CD4-positive, alpha-beta T cell treated with Interleukin-2 at 100 ng/mL for 4 hours (primary cell): ENCODE results near the gene ZNF610.
"Not testable (repeated sequence)": the region's sequence is repeated elsewhere in the genome, so short reads cannot be mapped to it uniquely, and the experiment has no call there.

Experiments
- DNase-seq: peaks from one replicate; pipeline ENCODE4 v3.0.0-alpha.2; 2020; ENCODE audit warnings: low spot score

ZNF610 gene

GRCh38 chr19:52336117-52336790, at the start of gene ZNF610:
ZNF610 (plus strand) TSS chr19:52336243; CDS start chr19:52349173, 12,930 bp downstream.
- DNase-seq = peak; percentile 82

GRCh38 chr19:52286256-52286655, 49.8 kb upstream of the ZNF610 start:
- DNase-seq = no peak

DNA sequence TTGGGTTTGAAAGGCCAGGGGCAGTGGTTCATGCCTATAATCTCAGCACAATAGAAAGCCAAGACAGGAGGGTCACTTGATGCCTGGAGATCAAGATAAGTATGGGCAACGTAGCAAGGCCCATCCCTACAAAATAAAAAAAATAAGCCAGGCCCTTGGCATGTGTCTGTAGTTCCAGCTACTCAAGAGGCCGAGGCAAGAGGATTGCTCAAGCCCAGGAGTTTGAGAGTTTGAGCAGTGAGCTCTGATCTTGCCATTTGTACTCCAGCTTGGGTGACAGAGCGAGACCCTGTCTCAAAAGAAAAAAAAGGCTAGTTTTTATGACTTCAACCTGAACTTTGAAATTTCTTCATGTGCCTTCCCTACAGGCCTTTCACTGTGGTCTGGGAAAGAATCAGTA, 44.3 kb upstream of the ZNF610 start:
- DNase-seq = no peak

- DNase-seq = not testable (repeated sequence)
Measured at GRCh38 chr19:52292946-52293345, 43.1 kb upstream of the ZNF610 start.

DNA sequence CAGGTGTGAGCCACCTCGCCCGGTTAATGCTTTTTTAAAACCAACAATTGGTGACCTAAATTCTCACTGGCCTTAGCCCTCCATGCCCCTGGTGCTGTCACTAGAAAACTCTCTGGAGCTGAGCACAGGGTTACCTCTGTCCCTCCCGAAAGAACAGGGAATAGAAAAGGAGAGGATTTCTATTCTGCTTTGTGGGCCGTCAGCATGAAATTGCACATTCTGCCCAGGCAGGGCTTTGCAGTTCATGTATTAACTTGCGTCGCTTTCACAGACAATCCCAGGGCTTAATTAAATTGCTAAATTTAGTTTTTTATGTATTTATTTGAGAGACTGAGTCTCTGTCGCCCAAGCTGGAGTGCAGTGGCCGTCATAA, 39.7 kb upstream of the ZNF610 start:
- no peak for DNase-seq

DNA sequence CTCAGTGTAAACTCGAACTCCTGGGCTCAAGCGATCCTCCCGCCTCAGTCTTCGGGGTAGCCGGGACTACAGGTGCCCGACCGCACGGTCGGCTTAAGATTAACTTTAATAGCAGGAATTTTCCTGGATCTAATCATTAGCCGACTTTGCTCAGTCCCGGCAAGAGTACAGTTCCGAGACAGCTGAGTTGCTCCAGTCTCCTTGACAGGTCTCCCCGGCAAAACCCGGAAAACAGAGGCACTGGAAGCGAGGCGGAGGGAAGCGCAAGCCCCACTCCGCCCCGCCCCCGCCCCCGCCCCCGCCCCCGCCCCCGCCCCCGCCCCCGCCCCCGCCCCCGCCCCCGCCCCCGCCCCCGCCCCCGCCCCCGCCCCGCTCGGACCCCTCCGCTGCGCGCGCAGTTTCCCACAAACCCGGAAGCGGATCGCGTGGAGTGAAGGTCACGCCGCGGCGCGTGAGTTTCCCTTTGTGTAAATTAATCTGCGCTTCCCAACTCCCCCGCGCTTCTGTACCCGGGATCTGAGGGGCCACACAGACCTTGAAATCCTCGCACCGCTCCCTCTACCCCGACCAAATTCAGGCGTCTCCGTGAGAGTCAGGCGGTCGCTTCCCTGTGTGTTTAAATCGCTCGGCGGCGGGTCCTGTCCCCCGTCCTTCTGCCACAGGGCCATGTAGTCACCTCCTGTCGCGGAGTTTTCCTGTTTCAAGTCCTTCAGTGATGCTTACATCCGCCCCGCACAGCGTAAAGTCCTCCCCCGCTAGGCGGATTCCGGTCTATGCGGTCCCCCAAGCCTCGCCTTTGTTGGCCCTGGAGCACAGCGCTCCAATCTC, 39.1 kb upstream of the ZNF610 start, which contains the start of gene ZNF480:
Gene ZNF480, plus strand, starts transcription at position 397 of the 828 bp plus-strand sequence. CDS start 3,244 bp downstream, outside the sequence.
- peak; percentile 85 for DNase-seq

GRCh38 chr19:52297601-52298364, 38.3 kb upstream of the ZNF610 start:
- no peak for DNase-seq

DNA sequence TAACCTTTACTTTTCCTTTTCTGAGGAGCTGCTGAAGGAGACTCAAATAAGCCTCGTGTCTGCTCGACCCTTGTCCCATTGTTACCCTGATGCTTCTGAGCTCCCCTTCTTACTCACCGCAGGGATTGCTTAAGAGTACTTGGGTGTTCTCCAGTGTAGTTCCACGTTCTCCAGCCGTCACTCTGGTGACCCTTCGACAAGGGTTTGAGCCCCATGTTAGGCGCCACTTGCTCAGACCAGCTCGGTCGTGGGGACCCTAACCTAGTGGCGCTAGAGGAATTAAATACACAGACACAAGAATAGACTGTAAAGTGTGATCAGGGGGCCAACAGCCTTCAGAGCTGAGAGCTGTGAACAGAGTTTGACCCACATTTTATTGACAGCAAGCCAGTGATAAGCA, 28.8 kb upstream of the ZNF610 start:
- peak; percentile 16 for DNase-seq

DNA sequence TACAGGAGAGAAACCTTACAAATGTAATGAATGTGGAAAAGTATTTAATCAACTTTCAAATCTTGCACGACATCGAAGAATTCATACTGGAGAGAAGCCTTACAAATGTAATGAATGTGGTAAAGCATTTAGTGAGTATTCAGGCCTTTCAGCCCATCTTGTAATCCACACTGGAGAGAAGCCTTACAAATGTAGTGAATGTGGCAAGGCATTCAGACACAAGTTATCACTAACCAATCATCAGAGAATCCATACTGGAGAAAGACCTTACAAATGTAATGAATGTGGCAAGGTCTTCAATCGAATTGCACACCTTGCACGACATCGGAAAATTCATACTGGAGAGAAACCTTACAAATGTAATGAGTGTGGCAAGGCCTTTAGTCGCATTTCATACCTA, 13.6 kb upstream of the ZNF610 start:
- no peak for DNase-seq

DNA sequence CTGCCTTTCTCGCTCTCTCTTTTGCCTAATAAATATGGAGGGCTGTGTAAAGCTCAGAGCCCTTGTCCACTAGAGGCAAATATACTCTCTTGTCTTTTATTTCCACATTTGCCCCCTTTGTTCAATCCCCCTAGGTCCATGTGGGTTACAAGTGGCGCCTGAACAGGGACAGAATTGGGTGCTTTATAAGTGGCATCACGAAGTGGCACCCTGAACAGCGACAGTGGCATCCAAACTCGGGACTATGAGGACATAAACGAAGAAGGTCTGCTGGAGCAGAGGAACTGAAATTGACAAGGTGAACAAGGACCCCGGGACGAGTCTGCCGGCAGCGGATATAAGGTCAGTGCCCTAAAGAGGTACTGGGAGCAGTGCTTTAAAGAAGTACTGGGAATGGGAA, 4.3 kb upstream of the ZNF610 start:
- no peak for DNase-seq

GRCh38 chr19:52335768-52336116, 301 bp upstream of the ZNF610 start:
- DNase-seq = no peak

DNA sequence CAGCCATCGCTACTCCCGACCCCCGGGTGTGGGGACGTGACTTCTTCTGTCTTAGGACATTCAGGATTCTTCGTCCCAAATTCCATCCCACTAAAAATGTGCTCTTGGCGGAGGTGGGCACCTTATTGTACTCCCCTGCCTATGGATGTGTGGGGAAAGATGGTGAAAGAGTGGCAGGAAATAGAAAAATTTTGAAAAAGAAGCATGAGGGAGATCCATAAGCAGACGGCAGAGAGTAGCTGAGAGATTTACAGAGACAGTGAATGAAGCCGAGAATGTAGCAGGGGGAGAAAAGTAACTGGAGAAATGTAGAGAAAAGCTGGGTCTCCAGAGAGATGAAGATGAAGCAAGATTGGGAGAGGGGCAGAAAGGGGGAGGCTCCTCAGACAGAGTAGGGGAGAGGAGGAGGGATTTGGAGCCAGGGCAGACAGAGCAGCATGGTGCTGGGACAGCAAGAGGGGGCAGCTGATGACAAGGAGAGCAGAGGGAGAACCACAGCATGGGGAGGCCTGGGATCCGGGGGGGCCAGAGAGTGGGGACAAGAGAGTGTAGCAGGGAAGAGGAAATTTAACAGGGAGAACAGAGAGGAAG, 843 bp downstream of the ZNF610 start:
- DNase-seq = no peak

- not testable (repeated sequence) for DNase-seq
Measured at GRCh38 chr19:52339022-52339421, 3.0 kb downstream of the ZNF610 start.

GRCh38 chr19:52343548-52343947, 7.5 kb downstream of the ZNF610 start:
- DNase-seq = peak; percentile 63

GRCh38 chr19:52345162-52345561, 9.1 kb downstream of the ZNF610 start:
- no peak for DNase-seq

DNA sequence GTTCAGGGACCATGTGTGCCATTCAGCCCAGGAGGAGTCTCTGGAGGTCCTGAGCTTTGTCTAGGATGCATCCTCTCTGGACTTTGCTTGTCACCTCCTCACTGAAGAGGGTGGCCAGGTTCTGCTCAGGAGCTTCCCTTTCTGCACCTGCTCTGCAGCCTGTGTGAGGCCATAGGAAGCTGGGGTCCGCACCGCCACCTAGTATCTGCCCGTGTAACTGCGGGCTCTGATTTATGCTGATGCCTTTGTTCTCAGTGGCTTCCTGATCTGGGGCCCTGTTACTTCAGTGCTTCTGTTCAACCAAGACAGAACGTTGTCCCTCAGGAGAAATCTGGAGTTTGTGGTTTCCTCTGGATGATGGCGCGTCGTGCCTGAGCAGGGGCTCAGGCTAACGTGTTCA, 15.5 kb downstream of the ZNF610 start:
- DNase-seq = no peak

GRCh38 chr19:52366414-52366824, 30.4 kb downstream of the ZNF610 start:
- DNase-seq = no peak

DNA sequence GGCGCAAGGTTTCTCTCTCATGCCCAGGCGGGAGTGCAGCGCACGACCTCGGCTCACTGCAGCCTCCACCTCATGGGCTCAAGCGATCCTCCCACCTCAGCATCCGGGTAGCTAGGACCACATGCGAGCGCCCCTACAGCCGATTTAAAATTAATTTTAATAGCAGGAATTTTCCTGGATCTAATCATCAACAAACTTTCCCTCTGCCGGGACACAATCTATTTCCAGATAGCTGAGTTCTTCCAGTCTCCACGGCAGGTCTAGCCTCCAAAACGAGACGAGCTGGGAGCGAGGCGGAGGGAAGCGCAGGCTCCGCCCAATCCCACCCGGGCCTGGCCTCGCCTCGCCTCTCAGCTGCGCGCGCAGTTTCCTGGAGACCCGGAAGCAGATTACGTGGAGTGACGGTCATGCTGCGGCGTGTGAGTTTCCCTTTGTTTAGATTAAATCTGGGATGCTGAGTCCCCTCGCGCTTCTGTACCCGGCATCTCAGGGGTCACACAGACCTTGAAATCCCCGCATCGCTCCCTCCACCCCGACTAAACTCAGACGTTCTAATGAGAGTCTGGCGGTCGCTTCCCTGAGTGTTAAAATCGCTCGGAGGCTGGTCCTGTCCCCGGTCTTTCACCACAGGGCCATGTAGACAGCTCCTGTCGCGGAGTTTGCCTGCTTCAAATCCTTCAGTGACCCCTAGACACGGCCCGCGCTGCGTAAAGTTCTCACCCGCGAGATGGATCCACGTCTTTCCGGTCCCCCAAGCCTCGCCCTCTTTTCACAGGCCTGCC, 33.7 kb downstream of the ZNF610 start, which contains the start of gene ZNF880:
Gene ZNF880, plus strand, starts transcription at position 365 of the 782 bp plus-strand sequence. Its CDS starts 43 bp downstream, at position 408.
- peak; percentile 88 for DNase-seq

DNA sequence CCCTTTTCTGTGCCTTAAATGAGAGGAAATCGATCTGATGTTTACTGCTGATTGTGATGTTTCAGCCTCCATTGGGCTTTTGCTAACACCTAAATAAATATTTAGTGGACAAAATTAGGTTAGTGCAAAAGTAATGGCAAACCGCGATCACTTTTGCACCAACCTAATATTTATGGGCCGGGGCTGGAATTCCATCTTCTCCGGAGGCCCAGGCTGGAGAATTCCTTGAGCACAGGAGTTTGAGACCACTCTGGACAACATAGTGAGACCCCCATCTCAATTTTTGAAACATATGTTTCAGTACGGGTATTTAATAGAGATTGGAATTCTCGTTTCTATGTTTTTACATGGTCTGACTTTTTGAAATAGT, 34.3 kb downstream of the ZNF610 start:
- DNase-seq = no peak

DNA sequence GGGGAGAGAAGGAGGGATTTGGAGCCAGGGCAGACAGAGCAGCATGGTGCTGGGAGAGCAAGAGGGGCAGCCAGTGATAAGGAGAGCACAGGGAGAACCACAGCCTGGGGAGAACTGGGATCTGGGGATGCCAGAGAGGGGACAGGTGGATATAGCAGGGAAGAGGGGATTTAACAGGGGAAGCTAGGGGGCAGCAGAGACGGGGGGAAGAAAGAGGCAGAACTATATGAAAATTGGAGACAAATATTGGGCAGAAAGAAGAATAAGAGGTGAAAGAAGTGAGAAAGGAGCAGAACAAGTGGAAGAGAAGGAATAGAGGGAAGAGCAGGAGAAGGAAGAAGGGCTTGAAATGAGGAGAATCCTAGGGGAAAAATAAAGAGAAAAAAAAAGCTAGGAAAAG, 55.1 kb downstream of the ZNF610 start:
- no peak for DNase-seq

DNA sequence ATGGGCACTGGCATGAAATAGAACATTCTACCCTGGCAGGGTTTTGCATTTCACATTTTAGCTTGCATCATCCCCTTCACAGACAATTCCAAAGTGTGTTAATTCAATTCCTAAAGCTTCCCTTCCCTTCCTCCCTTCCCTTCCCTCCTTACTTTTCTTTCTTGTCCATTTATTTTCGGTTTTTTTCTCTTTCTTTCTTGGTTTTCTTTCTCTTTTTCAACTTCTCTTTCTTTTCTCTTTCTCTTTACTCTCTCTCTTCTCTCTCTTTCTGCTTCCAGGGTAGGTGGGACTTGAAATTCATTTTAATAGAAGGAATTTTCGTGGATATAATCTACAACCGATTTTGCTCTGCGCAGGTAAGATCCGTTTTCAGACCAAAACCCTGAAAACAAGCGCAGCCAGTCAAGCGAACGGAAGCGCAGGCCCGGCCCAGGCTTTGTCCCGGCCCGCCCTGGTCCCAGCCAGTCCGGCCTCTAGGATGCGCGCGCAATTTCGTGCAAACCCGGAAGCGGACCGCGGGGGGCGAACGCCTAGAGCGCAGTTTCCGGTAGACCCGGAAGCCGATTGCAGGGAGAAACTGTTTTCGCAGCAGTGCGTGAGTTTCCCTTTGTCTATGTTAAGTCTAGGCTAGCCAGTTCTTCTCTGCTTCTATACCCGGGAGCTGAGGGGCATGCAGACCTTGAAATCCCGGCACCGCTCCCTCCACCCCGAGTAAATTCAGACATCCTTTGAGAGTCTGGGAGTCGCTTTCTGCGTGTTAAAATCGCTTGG, 61.5 kb downstream of the ZNF610 start, which contains the start of gene ZNF528:
Gene ZNF528, plus strand, starts transcription at position 540 of the 771 bp plus-strand sequence. CDS start 4,165 bp downstream, outside the sequence.
- DNase-seq = peak; percentile 92
